PC-3 (cell line): ENCODE results near the gene AAMDC. TPM values are rescaled to one million over a fixed set of nuclear protein-coding genes. Genes with fewer than 3 reads are reported as not detected.
A peak's percentile ranks its signal among the peaks of the same experiment; 100 is the strongest.
"Not testable (repeated sequence)": the region's sequence is repeated elsewhere in the genome, so short reads cannot be mapped to it uniquely, and the experiment has no call there.

Source experiments
- ATAC-seq: fragments of 200-7000 bp; cut with Tn5 transposase; 2 replicates; pipeline ENCODE4 v1.9.1; 2020; ENCODE audit warnings: mild to moderate bottlenecking, moderate library complexity
- BruUV-seq: library from RNA; stranded (reverse); fragments of 400-500 nt; replicated peaks from 2 replicates; lab custom pipeline; 2021; lab: Mats Ljungman, UMichigan
- CTCF ChIA-PET: fragments of 300-600 bp; sonication (Branson Sonifier 250); formaldehyde crosslinking; loops from one replicate; lab custom pipeline; 2022; ENCODE audit warnings: antibody characterized with exemption; lab: Charles Lee
- POLR2A ChIA-PET: fragments of 300-600 bp; sonication (Branson Sonifier 250); formaldehyde crosslinking; loops from one replicate; lab custom pipeline; 2022; ENCODE audit warnings: antibody characterized with exemption; ENCODE audit not compliant: unreplicated experiment; lab: Charles Lee
- DNase-seq: peaks from one replicate; pipeline ENCODE4 v3.0.0-alpha.2; 2015
- H2AFZ ChIP-seq: fragments of 300-600 bp; sonication (generic); 2 replicates; pipeline ENCODE4 v1.6.0; 2016; ENCODE audit warnings: antibody characterized with exemption, low read length
- H3F3A ChIP-seq: fragments of 300-600 bp; sonication (generic); one replicate; pipeline ENCODE4 v1.6.0; 2017; ENCODE audit warnings: antibody characterized with exemption, low read length, control low read depth, mild to moderate bottlenecking; ENCODE audit not compliant: unreplicated experiment
- H3K27ac ChIP-seq: fragments of 300-600 bp; sonication (generic); 2 replicates; pipeline ENCODE4 v1.5.1; 2016; ENCODE audit warnings: mild to moderate bottlenecking, low read length
- H3K27me3 ChIP-seq: fragments of 300-600 bp; sonication (generic); 2 replicates; pipeline ENCODE4 v1.6.1; 2016; ENCODE audit warnings: low read length, mixed read lengths
- H3K36me3 ChIP-seq: fragments of 300-600 bp; sonication (generic); 2 replicates; pipeline ENCODE4 v1.6.1; 2016; ENCODE audit warnings: low read depth, mixed run types, low read length, mixed read lengths
- H3K4me1 ChIP-seq: fragments of 300-600 bp; sonication (generic); 2 replicates; pipeline ENCODE4 v1.5.1; 2016; ENCODE audit warnings: low read length; ENCODE audit not compliant: insufficient read depth
- H3K4me2 ChIP-seq: fragments of 300-600 bp; sonication (generic); 2 replicates; pipeline ENCODE4 v1.6.0; 2016; ENCODE audit warnings: low read length
- H3K4me3 ChIP-seq: fragments of 300-600 bp; sonication (generic); 2 replicates; pipeline ENCODE4 v1.5.1; 2016; ENCODE audit warnings: mild to moderate bottlenecking, low read length, mixed read lengths
- H3K79me2 ChIP-seq: fragments of 300-600 bp; sonication (generic); 2 replicates; pipeline ENCODE4 v1.6.1; 2017; ENCODE audit warnings: low read length, mixed read lengths
- H3K9ac ChIP-seq: fragments of 300-600 bp; sonication (generic); 2 replicates; pipeline ENCODE4 v1.6.0; 2016; ENCODE audit warnings: mild to moderate bottlenecking, low read length
- H3K9me2 ChIP-seq: fragments of 300-600 bp; sonication (generic); replicated peaks from 2 replicates; pipeline ENCODE4 v1.6.1; 2016; ENCODE audit warnings: mixed run types, low read length, mixed read lengths
- H3K9me3 ChIP-seq: fragments of 300-600 bp; sonication (generic); 2 replicates; pipeline ENCODE4 v1.6.1; 2016; ENCODE audit warnings: low read length, mixed read lengths
- H4K20me1 ChIP-seq: fragments of 300-600 bp; sonication (generic); 2 replicates; pipeline ENCODE4 v1.6.1; 2016; ENCODE audit warnings: low read length, mixed read lengths
- EZH2 ChIP-seq: fragments of 300-600 bp; sonication (generic); IDR thresholded peaks from one replicate; pipeline ENCODE4 v1.6.1; 2017; ENCODE audit warnings: antibody characterized with exemption, mild to moderate bottlenecking, low read length; ENCODE audit not compliant: unreplicated experiment
- EZH2phosphoT487 ChIP-seq: fragments of 300-600 bp; sonication (generic); IDR thresholded peaks from 2 replicates; pipeline ENCODE4 v1.6.1; 2018; ENCODE audit warnings: mild to moderate bottlenecking, antibody characterized with exemption, low read length, borderline replicate concordance
- intact Hi-C: fragments of 100-400 bp; cut with micrococcal nuclease; formaldehyde crosslinking; loops from 2 replicates; pipeline ENCODE4 v1.9.0; 2023
- total RNA-seq: library from RNA; depleted of rRNA; stranded (reverse); fragments of >200 nt; gene quantifications from 2 replicates; pipeline ENCODE4 v1.2.3, GENCODE V29; 2014
- TF ChIP-seq, protein P1 (sequence below): fragments of 300-600 bp; sonication (generic); conservative IDR thresholded peaks from 2 replicates; pipeline ENCODE4 v1.5.1; 2017; ENCODE audit warnings: antibody characterized with exemption, low read depth, mild to moderate bottlenecking, low read length

AAMDC gene
- total RNA-seq, 1 experiment from 2014 or later = 18.0 TPM

DNA sequence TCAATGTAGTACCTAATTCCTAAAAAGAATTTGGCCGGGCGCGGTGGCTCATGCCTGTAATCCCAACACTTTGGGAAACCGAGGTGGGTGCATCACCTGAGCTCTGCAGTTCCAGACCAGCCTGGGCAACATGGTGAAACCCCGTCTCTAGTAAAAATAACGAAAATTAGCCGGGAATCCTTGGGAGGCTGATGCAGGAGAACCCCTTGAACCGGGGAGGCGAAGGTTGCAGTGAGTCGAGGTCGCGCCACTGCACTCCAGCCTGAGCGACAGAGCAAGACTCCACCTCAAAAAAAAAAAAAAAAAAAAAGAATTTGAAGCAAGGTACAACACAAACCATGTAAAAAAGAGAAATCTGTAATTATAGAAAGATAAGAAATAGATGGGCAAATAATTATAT lies 1.2 kb downstream of the AAMDC start:
- ATAC-seq, H3K9me2 ChIP-seq, BruUV-seq, POLR2A ChIA-PET, H3K27me3 ChIP-seq, DNase-seq, H3F3A ChIP-seq, intact Hi-C loops, H3K27ac ChIP-seq, H3K9me3 ChIP-seq, H4K20me1 ChIP-seq, H3K36me3 ChIP-seq: not testable (repeated sequence)
- Histone ChIP-seq H3K79me2 (peaks cover 34% of the 10 kb centered on the region), H3K4me3 (peak overlapping the region; percentile 97), H2AFZ (peak overlapping the region; percentile 86; the same call in 1 of the 2 replicates), H3K9ac (peak overlapping the region; percentile 61; the same call in 1 of the 2 replicates), H3K4me1 (peaks cover 17% of the 10 kb centered on the region; the same call in 1 of the 2 replicates), H3K4me2 (peak overlapping the region; percentile 84)
- CTCF ChIA-PET = interaction anchor here (0.5 kb wide), 1 partner anchor 224 kb away, joined by 3 read pairs; no protein-coding TSS in a partner anchor

DNA sequence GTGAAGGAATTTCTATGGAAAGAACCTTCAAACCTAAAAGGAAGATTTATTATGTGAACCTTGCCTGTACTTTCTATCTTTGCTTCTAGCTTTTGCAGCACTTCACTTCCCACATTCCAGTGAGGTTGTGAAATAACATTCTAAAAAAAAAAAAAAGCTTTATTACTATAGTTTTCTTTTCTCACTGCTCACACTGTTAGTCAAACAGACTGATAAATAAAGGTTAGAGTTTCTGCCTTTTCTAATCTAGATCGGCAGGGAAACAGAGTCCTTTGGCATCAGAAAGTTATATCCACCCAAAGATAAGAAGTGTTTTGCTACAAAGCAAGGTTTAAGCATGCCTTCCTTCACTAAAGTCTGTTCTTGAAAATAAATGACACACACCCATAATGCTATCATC lies 2.8 kb downstream of the AAMDC start:
- H2AFZ ChIP-seq = no peak overlapping the region
- no peak overlapping the region for H3K4me3 ChIP-seq
- ATAC-seq (no peak), DNase-seq (no peak)
- no peaks in the 10 kb centered on the region for H3K9me3 ChIP-seq
- POLR2A ChIA-PET = no interaction called here
- H3F3A ChIP-seq = no peaks in the 10 kb centered on the region
- no peaks in the 10 kb centered on the region for H3K36me3 ChIP-seq
- peaks cover 17% of the 10 kb centered on the region for H3K79me2 ChIP-seq
- intact Hi-C loops = no loop called here
- H3K4me2 ChIP-seq = no peak overlapping the region
- no peak for TF ChIP-seq EZH2phosphoT487
- no peak for TF ChIP-seq EZH2
- TF ChIP-seq, protein P1, sequence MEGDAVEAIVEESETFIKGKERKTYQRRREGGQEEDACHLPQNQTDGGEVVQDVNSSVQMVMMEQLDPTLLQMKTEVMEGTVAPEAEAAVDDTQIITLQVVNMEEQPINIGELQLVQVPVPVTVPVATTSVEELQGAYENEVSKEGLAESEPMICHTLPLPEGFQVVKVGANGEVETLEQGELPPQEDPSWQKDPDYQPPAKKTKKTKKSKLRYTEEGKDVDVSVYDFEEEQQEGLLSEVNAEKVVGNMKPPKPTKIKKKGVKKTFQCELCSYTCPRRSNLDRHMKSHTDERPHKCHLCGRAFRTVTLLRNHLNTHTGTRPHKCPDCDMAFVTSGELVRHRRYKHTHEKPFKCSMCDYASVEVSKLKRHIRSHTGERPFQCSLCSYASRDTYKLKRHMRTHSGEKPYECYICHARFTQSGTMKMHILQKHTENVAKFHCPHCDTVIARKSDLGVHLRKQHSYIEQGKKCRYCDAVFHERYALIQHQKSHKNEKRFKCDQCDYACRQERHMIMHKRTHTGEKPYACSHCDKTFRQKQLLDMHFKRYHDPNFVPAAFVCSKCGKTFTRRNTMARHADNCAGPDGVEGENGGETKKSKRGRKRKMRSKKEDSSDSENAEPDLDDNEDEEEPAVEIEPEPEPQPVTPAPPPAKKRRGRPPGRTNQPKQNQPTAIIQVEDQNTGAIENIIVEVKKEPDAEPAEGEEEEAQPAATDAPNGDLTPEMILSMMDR = no peak
- H4K20me1 ChIP-seq = no peaks in the 10 kb centered on the region
- CTCF ChIA-PET = interaction anchor here (0.9 kb wide), 1 partner anchor 47 kb away, joined by 3 read pairs; no protein-coding TSS in a partner anchor
- H3K9ac ChIP-seq = no peak overlapping the region
- no TSS peak for BruUV-seq
- H3K27me3 ChIP-seq = no peaks in the 10 kb centered on the region
- H3K27ac ChIP-seq = no peak overlapping the region
- H3K4me1 ChIP-seq = peaks cover 7% of the 10 kb centered on the region; the same call in 1 of the 2 replicates
- H3K9me2 ChIP-seq = no peaks in the 10 kb centered on the region

DNA sequence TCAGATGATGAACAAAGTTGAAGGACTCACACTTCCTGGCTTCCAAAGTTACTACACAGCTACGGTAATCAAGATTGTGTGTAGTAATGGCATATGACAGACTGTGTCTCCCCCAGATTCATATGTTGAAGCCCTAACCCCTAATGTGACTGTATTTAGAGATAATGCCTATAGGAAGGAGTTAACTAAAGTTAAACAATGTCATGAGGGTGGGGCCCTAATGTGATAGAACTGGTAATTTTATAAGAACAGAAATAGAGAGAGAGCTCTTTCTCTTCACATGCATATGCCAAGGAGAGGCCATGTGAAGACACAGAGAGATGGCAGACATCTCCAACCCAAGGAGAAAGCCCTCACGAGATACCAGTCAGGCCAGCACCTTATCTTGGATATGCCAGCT lies 8.0 kb downstream of the AAMDC start:
- H3K9me2 ChIP-seq = no peaks in the 10 kb centered on the region
- no peaks in the 10 kb centered on the region for H3F3A ChIP-seq
- POLR2A ChIA-PET = no interaction called here
- intact Hi-C loops = no loop called here
- TF ChIP-seq EZH2phosphoT487 (no peak), EZH2 (no peak)
- TF ChIP-seq, protein P1 = no peak
- no peak overlapping the region for H2AFZ ChIP-seq
- DNase-seq (no peak), ATAC-seq (no peak)
- H4K20me1 ChIP-seq = no peaks in the 10 kb centered on the region
- no TSS peak for BruUV-seq
- H3K27ac ChIP-seq = no peak overlapping the region
- CTCF ChIA-PET = no interaction called here
- no peak overlapping the region for H3K4me2 ChIP-seq
- no peaks in the 10 kb centered on the region for H3K36me3 ChIP-seq
- no peaks in the 10 kb centered on the region for H3K9me3 ChIP-seq
- H3K79me2 ChIP-seq = no peaks in the 10 kb centered on the region
- no peak overlapping the region for H3K9ac ChIP-seq
- no peaks in the 10 kb centered on the region for H3K27me3 ChIP-seq
- no peak overlapping the region for H3K4me3 ChIP-seq
- no peaks in the 10 kb centered on the region for H3K4me1 ChIP-seq
